HG02870 (cell line): ENCODE data around the gene GNA12.
"Not testable (repeated sequence)": the region's sequence is repeated elsewhere in the genome, so short reads cannot be mapped to it uniquely, and the experiment has no call there.

Experiments used
- ATAC-seq: cut with Tn5 transposase; IDR thresholded peaks from one replicate; pipeline ENCODE4 v1.9.1; 2021; ENCODE audit warnings: mild to moderate bottlenecking, moderate library complexity; ENCODE audit not compliant: unreplicated experiment

Gene GNA12

DNA sequence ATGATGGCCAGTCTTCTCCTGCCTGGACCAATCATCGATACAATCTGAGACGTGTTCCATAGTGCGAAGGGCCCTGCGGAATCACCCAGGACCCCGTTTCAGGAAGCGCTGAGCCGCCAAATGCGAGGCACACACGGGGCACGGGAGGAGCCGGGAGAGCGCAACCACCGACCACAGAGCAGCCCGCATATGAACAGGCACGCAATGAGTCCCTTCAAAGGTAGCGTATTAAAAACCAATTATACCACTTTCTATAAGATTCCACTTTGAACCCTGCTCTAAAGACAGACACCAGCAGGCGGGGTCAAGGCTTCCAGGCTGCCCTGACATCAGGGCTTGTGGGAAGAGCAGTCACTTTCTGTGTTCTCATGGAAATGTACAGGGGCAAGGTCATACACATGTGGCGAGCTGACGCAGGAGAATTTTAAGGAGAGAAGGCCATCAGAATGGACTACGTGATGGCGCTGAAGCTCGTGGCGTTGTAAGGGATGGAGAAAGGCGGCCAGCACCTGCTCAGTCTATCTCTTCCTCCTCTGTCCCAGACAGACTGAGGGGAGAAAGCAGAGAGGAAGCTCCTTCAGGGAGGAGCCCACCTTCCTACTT lies 109.9 kb downstream of the GNA12 start:
- ATAC-seq: no peak

- ATAC-seq: no peak
Observed at GRCh38 chr7:2732959-2733584, 111.0 kb downstream of the GNA12 start.

GRCh38 chr7:2732388-2732787 lies 111.7 kb downstream of the GNA12 start:
- no peak for ATAC-seq

DNA sequence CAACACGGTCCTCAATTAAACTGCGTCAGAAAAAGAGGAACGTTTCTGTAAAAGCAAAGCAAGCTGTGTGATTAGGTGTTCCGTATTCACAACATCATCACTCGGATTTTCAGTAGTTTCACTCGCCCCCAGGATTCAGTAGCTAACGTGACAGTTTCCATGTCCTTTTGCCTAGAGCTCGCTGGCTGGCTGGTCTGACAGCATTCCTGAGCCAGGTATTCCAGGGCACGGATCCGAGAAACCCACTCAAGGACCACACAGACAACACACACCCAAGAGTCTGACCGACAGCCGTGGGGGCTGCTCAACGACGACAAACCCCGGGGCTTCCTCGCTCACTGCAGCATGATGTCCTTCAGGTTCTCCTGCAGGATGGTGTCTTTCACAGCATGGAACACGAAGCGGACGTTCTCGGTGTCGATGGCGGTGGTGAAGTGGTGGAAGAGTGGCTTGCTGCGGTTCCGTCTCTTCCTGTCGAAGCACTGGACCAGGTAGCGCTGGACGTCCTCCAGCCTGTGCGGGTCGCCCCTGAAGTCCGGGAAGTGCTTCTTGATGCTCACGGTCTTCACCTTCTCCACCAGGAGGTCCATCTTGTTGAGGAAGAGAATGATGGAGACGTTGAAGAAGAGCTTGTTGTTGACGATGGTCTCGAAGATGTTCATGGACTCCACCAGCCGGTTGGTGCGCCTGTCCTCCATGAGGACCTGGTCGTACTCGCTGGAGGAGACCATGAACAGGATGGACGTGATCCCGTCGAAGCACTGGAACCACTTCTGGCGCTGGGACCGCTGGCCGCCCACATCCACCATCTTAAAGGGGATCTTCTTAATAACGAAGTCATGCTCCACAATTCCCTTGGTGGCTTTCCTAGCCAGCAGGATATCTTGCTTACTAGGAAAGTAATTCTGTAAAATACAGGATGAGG lies 113.0 kb downstream of the GNA12 start:
- no peak for ATAC-seq

DNA sequence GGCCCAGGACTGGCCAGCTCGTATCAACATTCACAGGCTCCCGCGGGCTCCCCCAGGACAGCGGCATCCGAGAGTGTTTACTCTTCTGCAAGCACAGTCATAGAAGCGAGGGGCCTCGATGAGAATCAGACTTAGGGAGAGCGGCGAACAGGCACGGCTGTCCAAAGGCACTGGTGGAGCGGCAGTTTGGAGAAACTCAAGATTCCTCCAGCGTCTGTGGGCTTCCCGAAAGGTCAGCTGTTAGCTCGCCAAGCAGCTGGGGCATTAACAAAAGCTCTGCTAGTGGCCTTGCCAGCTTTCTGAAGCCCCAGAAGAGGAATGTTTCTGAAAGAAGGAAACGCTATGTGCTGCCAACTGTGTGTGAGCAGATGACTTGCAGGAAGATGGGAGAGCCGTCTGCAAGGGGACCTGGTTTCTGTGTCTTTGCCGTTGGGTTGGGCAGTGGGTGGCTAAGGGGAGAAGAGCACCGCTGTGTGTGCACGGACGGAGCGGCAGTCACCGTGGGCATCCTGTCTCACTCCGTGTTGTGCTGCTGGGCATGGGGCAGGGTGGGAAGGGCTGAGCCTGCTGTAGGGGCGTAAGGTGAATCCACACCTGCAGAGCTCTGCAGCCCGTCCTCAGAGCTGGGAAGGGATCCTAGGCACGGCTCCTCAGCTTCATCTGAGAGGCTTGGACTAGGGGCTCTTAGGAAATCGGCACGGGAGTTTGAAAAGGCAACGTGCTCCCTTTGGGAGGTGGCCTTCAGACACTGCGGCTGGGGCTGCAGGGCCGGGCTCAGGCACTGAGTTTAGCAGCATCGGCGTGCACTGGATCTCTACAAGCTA lies 114.0 kb downstream of the GNA12 start:
- no peak for ATAC-seq

DNA sequence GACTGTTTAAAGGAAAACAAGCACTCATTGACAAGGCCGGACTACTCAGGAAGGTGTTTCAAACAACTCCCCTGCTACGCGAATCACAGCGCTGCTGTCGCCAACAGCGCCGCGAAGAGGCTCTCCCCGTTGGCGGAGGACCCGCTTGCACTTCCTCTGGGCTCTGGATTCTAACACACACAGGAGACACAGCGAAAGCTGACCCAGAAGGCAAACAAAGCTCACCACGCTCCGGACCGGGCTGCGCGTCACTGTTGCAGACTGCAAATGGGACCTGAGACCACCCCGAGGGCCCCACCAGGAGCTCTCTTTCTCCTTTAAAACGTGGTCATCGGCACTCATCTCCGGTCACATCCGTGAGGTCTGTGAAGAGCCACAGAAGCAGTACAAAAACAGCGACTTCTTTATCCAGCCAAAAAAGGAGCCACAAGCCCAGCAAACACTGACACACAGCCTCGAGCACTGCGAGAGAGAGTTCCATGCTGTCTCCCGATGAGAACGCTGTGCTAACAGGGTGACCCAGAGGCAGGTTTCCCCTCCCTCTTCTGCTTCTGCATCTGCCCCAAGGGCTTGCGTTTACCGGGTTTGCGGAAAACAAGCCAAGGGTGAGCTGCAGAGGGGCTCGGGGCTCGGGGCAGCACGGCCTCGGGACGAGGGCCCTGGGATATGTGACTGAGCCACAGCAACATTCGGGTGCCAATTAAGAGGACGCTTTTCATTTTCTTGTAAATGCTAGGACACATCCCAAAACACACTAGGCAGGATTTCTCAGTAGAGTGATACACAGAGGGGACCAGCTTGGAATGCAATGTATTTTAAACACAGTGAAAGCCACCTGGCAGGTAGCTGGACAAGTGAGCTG lies 114.8 kb downstream of the GNA12 start:
- no peak for ATAC-seq

- no peak for ATAC-seq
Observed at GRCh38 chr7:2728316-2729030, 115.6 kb downstream of the GNA12 start.

DNA sequence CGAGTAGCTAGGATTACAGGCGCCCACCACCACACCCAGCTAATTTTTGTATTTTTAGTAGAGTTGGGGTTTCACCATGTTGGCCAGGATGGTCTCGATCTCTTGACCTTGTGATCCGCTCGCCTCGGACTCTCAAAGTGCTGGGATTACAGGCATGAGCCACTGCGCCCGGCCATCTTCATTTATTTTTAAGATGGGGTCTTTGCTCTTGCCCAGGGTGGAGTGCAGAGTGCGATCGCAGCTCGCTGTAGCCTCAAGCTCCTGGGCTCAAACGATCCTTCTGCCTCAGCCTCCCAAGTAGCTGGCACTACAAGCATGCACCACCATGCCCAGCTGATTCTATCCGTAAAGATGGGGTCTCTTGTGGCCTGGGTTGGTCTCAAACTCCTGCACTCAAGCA lies 116.9 kb downstream of the GNA12 start:
- not testable (repeated sequence) for ATAC-seq

- no peak for ATAC-seq
Observed at GRCh38 chr7:2726316-2727018, 117.6 kb downstream of the GNA12 start.

- ATAC-seq: no peak
Observed at GRCh38 chr7:2725178-2726105, 118.7 kb downstream of the GNA12 start.

- ATAC-seq: no peak
Observed at GRCh38 chr7:2724453-2725177, 119.5 kb downstream of the GNA12 start.

DNA sequence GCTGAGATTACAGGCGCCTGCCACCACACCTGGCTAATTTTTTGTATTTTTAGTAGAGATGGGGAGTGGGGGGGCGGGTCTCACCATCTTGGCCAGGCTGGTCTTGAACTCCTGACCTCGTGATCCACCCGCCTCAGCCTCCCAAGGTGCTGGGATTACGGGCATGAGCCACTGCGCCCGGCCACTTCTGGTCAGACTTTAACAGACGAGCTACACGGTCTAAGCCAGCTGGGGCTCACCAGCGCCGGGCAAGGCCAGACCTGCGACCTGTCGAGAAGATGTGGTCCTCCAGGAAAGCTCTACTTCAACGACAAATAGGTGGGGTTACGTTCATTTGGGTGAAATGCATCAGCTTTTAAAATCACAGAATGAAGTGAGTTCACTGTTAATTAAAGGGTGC lies 120.1 kb downstream of the GNA12 start:
- ATAC-seq: not testable (repeated sequence)

DNA sequence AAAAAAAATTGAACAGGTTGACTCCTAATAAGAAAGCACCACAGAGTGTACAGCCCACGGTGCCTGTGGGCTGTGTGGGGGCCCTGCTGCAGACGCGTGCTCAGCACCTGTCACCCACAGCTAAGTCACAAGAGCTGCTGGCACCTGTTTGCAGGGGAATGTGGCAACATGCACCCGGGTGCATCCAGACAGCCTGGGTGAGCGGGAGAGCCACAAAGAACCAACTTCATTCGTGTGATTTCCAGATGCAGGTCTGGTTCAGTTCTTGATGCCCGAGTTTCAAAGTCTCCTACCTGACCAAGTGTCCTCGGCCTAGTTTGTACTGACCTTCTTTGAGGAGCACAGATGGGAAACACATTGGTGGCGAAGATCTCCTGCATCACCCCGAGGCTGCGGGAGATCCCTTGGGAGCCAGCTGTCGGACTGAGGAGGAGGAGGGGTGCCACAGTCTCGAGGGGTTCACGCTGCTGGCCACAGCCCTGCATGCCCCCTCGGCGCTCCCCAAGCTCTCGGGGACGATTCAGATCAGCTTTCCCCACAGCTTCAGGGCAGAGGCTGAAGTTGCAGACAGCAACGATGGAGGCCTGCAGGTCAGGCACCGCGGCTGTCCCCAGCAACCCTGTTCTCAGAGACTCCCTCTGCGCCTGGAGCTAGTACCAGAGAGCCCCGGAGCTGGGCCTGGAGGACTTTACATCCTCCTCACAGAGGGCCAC lies 120.8 kb downstream of the GNA12 start:
- ATAC-seq: no peak

DNA sequence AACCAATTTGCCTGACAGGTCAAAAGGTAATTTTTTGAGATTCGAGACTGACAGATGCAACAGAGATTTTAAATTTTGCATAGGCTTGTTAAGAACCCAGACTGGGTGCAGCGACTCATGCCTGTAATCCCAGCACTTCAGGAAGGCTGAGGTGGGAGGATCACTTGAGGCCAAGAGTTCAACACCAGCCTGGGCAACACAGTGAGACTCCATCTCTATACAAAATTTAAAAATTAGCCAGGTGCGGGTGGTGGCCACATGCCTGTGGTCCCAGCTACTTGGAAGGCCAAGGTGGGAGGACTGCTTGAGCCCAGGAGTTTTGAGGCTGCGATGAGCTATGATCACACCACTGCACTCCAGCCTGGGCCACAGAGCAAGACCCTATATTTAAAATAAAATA lies 121.5 kb downstream of the GNA12 start:
- ATAC-seq: no peak

- ATAC-seq: no peak
Observed at GRCh38 chr7:2721842-2722241, 122.3 kb downstream of the GNA12 start.

DNA sequence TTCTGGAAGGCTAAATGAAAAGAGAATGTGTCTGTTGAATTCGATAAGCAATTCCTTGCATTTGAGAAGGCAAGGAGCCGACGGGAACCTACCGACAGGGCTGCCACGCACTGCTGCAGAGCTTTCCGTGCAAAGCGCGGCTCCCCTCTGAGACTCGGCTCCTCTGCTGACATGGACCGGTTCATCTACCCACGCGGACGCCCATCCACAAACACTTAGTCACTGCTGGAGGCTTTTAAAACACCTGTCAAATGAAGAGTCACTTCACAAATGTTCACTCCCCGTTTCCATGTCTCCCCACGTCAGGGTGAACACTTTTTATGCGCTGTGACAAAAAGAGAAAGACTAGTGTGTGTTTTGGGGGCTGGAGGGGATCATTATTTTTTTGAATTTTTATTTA lies 124.1 kb downstream of the GNA12 start:
- ATAC-seq: no peak

GRCh38 chr7:2719007-2719406 lies 125.1 kb downstream of the GNA12 start:
- no peak for ATAC-seq
